Neural cell (in vitro differentiated cells): ENCODE measurements around the gene MATN3. TPM values are rescaled to one million over a fixed set of nuclear protein-coding genes. Genes with fewer than 3 reads are reported as not detected.

ENCODE experiments used
- H2AFZ ChIP-seq: fragments of 200-600, 300-800 bp; sonication (generic), shearing (Covaris generic); 2 replicates; pipeline ENCODE4 v1.6.0; 2014; ENCODE audit warnings: low read depth, mild to moderate bottlenecking, antibody characterized with exemption, low read length, moderate library complexity
- H3F3A ChIP-seq: fragments of 200-600 bp; shearing (Covaris generic); 2 replicates; pipeline ENCODE4 v1.6.1; 2016; ENCODE audit warnings: mild to moderate bottlenecking, moderate library complexity, mixed read lengths, antibody characterized with exemption, low read length; ENCODE audit not compliant: insufficient read depth, poor library complexity, severe bottlenecking
- H3K27ac ChIP-seq: fragments of 200-600, 300-800 bp; sonication (generic), shearing (Covaris generic); 2 replicates; pipeline ENCODE4 v1.5.1; 2014; ENCODE audit warnings: mild to moderate bottlenecking, low read length, moderate library complexity
- H3K27me3 ChIP-seq: fragments of 300-800, 200-600 bp; sonication (generic), shearing (Covaris generic); 2 replicates; pipeline ENCODE4 v1.6.0; 2014; ENCODE audit warnings: mild to moderate bottlenecking, low read depth, low read length, moderate library complexity; ENCODE audit not compliant: insufficient read depth
- H3K36me3 ChIP-seq: fragments of 300-800, 200-600 bp; sonication (generic), shearing (Covaris generic); 2 replicates; pipeline ENCODE4 v1.5.1; 2014; ENCODE audit warnings: mild to moderate bottlenecking, antibody characterized with exemption, low read length, moderate library complexity; ENCODE audit not compliant: insufficient read depth
- H3K4me2 ChIP-seq: fragments of 300-800, 200-600 bp; sonication (generic), shearing (Covaris generic); 2 replicates; pipeline ENCODE4 v1.6.0; 2014; ENCODE audit warnings: mild to moderate bottlenecking, low read length
- H3K4me3 ChIP-seq: fragments of 300-800, 200-600 bp; sonication (generic), shearing (Covaris generic); 2 replicates; pipeline ENCODE4 v1.5.1; 2014; ENCODE audit warnings: mild to moderate bottlenecking, low read length, moderate library complexity
- H3K79me2 ChIP-seq: fragments of 200-600 bp; shearing (Covaris generic); replicated peaks from 2 replicates; pipeline ENCODE4 v1.6.0; 2014; ENCODE audit warnings: mild to moderate bottlenecking, low read length, moderate library complexity; ENCODE audit not compliant: insufficient read depth
- H3K9ac ChIP-seq: fragments of 300-800, 200-600 bp; sonication (generic), shearing (Covaris generic); 2 replicates; pipeline ENCODE4 v1.6.1; 2016; ENCODE audit warnings: mild to moderate bottlenecking, low read length, mixed read lengths
- H3K9me2 ChIP-seq: fragments of 200-600 bp; shearing (Covaris generic); 2 replicates; pipeline ENCODE4 v1.6.1; 2016; ENCODE audit warnings: mild to moderate bottlenecking, low read length, mixed read lengths; ENCODE audit not compliant: insufficient read depth
- H3K9me3 ChIP-seq: fragments of 200-600, 300-800 bp; sonication (generic), shearing (Covaris generic); 2 replicates; pipeline ENCODE4 v1.6.1; 2016; ENCODE audit warnings: mild to moderate bottlenecking, mixed run types, low read length, moderate library complexity, mixed read lengths
- H4K20me1 ChIP-seq: fragments of 200-600 bp; shearing (Covaris generic); 2 replicates; pipeline ENCODE4 v1.6.1; 2016; ENCODE audit warnings: mild to moderate bottlenecking, mixed run types; ENCODE audit not compliant: insufficient read depth
- EP300 ChIP-seq: fragments of 450-650 bp; conservative IDR thresholded peaks from 2 replicates; pipeline ENCODE4 v1.6.1; 2014; ENCODE audit warnings: antibody characterized with exemption, mild to moderate bottlenecking, moderate library complexity; ENCODE audit not compliant: poor library complexity, severe bottlenecking
- EZH2 ChIP-seq: fragments of 200-600, 300-800 bp; shearing (Covaris generic), sonication (generic); IDR thresholded peaks from 2 replicates; pipeline ENCODE4 v1.6.1; 2014; ENCODE audit warnings: antibody characterized with exemption, low read length, borderline replicate concordance, mild to moderate bottlenecking; ENCODE audit not compliant: insufficient read depth, poor library complexity, severe bottlenecking
- MXI1 ChIP-seq: fragments of 450-650 bp; conservative IDR thresholded peaks from 2 replicates; pipeline ENCODE4 v1.6.1; 2014; ENCODE audit warnings: antibody characterized with exemption, mild to moderate bottlenecking; ENCODE audit not compliant: poor library complexity, severe bottlenecking
- POLR2AphosphoS5 ChIP-seq: IDR thresholded peaks from 2 replicates; pipeline ENCODE4 v1.6.1; 2012
- RAD21 ChIP-seq: fragments of 450-650 bp; conservative IDR thresholded peaks from 2 replicates; pipeline ENCODE4 v1.6.1; 2014; ENCODE audit warnings: antibody characterized with exemption, mild to moderate bottlenecking, moderate library complexity
- SMC3 ChIP-seq: fragments of 450-650 bp; conservative IDR thresholded peaks from 2 replicates; pipeline ENCODE4 v1.6.1; 2014; ENCODE audit warnings: antibody characterized with exemption, mild to moderate bottlenecking, moderate library complexity; ENCODE audit not compliant: poor library complexity
- TAF1 ChIP-seq: IDR thresholded peaks from 2 replicates; pipeline ENCODE4 v1.6.1; 2012; ENCODE audit warnings: low read depth
- polyA plus RNA-seq: library from polyadenylated mRNA; depleted of rRNA; stranded (reverse); fragments of >200 nt; gene quantifications from 2 replicates; pipeline ENCODE4 v1.2.3, GENCODE V29; 2014
- TF ChIP-seq, protein P1 (sequence below): IDR thresholded peaks from 2 replicates; pipeline ENCODE4 v1.6.1; 2012; ENCODE audit warnings: borderline replicate concordance
- TF ChIP-seq, protein P2 (sequence below): fragments of 450-650 bp; IDR thresholded peaks from 2 replicates; pipeline ENCODE4 v1.5.1; 2014; ENCODE audit warnings: antibody characterized with exemption, mild to moderate bottlenecking, moderate library complexity; ENCODE audit not compliant: poor library complexity, severe bottlenecking

MATN3 gene
- polyA plus RNA-seq, 1 donor from 2014 or later, result 0.90 TPM

DNA sequence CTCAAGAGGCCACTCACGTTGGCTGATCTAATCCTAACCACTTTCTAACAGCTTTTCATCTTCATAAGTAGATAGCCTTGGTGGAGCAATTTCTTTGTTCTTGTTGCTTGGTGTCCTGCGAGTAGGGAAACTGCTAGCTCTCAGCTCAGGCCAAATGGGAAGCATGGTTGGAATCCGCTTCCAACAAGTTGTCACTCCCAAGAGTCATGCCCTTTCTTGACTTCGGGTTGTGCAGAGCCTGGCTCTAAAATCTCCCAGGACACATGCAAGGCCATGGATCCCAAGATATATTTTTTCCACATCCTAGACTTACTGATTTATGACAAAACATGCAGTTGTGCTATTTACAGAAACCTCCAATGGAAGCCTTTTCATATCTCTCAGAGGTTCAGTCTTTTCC lies 7.3 kb upstream of the MATN3 start:
- Histone ChIP-seq H4K20me1 (no peaks in the 10 kb centered on the region), H3K9ac (no peak overlapping the region), H3K27ac (no peak overlapping the region), H3F3A (no peaks in the 10 kb centered on the region), H3K36me3 (peaks cover 6% of the 10 kb centered on the region), H3K4me2 (no peak overlapping the region), H3K79me2 (no peaks in the 10 kb centered on the region), H3K4me3 (no peak overlapping the region), H3K9me2 (no peaks in the 10 kb centered on the region), H2AFZ (no peak overlapping the region), H3K27me3 (no peaks in the 10 kb centered on the region), H3K9me3 (peaks cover 7% of the 10 kb centered on the region)
- TF ChIP-seq EP300 (no peak), SMC3 (no peak), EZH2 (no peak), POLR2AphosphoS5 (no peak), MXI1 (no peak), TAF1 (no peak), RAD21 (no peak)
- TF ChIP-seq, protein P1, sequence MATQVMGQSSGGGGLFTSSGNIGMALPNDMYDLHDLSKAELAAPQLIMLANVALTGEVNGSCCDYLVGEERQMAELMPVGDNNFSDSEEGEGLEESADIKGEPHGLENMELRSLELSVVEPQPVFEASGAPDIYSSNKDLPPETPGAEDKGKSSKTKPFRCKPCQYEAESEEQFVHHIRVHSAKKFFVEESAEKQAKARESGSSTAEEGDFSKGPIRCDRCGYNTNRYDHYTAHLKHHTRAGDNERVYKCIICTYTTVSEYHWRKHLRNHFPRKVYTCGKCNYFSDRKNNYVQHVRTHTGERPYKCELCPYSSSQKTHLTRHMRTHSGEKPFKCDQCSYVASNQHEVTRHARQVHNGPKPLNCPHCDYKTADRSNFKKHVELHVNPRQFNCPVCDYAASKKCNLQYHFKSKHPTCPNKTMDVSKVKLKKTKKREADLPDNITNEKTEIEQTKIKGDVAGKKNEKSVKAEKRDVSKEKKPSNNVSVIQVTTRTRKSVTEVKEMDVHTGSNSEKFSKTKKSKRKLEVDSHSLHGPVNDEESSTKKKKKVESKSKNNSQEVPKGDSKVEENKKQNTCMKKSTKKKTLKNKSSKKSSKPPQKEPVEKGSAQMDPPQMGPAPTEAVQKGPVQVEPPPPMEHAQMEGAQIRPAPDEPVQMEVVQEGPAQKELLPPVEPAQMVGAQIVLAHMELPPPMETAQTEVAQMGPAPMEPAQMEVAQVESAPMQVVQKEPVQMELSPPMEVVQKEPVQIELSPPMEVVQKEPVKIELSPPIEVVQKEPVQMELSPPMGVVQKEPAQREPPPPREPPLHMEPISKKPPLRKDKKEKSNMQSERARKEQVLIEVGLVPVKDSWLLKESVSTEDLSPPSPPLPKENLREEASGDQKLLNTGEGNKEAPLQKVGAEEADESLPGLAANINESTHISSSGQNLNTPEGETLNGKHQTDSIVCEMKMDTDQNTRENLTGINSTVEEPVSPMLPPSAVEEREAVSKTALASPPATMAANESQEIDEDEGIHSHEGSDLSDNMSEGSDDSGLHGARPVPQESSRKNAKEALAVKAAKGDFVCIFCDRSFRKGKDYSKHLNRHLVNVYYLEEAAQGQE, result no peak
- TF ChIP-seq, protein P2, sequence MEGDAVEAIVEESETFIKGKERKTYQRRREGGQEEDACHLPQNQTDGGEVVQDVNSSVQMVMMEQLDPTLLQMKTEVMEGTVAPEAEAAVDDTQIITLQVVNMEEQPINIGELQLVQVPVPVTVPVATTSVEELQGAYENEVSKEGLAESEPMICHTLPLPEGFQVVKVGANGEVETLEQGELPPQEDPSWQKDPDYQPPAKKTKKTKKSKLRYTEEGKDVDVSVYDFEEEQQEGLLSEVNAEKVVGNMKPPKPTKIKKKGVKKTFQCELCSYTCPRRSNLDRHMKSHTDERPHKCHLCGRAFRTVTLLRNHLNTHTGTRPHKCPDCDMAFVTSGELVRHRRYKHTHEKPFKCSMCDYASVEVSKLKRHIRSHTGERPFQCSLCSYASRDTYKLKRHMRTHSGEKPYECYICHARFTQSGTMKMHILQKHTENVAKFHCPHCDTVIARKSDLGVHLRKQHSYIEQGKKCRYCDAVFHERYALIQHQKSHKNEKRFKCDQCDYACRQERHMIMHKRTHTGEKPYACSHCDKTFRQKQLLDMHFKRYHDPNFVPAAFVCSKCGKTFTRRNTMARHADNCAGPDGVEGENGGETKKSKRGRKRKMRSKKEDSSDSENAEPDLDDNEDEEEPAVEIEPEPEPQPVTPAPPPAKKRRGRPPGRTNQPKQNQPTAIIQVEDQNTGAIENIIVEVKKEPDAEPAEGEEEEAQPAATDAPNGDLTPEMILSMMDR, result no peak

DNA sequence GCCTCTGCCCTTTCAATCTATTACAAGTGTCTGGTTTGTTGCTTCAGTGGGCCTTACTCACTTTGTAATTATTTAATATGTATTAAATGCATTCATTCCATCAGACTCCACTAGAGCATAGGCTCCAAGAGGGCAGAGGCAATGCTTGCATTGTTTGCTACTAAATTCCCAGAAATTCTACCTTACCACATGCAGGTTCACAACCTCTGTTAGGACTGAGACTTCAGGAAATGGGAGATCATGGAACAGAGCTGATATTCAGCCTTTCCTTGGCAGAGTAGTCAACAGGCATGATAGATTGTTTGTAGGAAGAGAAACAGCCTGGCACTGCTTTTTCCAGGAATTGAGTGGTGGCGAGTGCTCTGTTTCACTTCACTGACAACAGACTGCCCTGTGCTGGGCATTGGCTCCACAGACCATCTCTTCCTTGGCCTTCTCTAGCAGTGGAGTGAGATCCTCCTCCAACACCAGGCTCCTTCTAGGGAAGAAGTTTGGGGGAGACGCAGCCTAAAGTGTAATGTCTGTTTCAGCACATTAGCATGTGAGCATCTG lies 6.2 kb upstream of the MATN3 start:
- Histone ChIP-seq H3K9ac (no peak overlapping the region), H2AFZ (no peak overlapping the region), H3K4me3 (no peak overlapping the region), H3K27ac (no peak overlapping the region), H3K4me2 (no peak overlapping the region), H4K20me1 (no peaks in the 10 kb centered on the region), H3K9me2 (no peaks in the 10 kb centered on the region), H3K36me3 (peaks cover 6% of the 10 kb centered on the region), H3K27me3 (peaks cover 6% of the 10 kb centered on the region), H3F3A (no peaks in the 10 kb centered on the region), H3K9me3 (peaks cover 7% of the 10 kb centered on the region), H3K79me2 (no peaks in the 10 kb centered on the region)
- TF ChIP-seq, protein P2, result no peak
- TF ChIP-seq EP300, result no peak
- TF ChIP-seq POLR2AphosphoS5, result no peak
- TF ChIP-seq, protein P1, result no peak
- no peak for TF ChIP-seq EZH2
- TF ChIP-seq RAD21, result no peak
- no peak for TF ChIP-seq TAF1
- no peak for TF ChIP-seq SMC3
- no peak for TF ChIP-seq MXI1
